T-helper 1 cell treated with Interleukin-12 subunit alpha and Interleukin-12 subunit beta and Interleukin-4 antibody, amounts not matched to agents 30 ng/mL and 1 ng/mL, for 36 hours (primary cell): ENCODE measurements around the gene HDAC9. TPM values are rescaled to one million over a fixed set of nuclear protein-coding genes. Genes with fewer than 3 reads are reported as not detected.

ENCODE experiments used
- intact Hi-C: fragments of 100-400 bp; cut with micrococcal nuclease; formaldehyde crosslinking; loops from one replicate; pipeline ENCODE4 v1.15.1; 2024
- total RNA-seq: library from RNA; stranded (reverse); gene quantifications from 2 replicates; pipeline ENCODE4 v1.2.3, GENCODE V29; 2022

The HDAC9 gene
- total RNA-seq, 1 donor from 2014 or later, result 0.71 TPM

- intact Hi-C loops, result no loop called here
Observed at GRCh38 chr7:18494406-18494805, 1.1 kb upstream of the HDAC9 start.

GRCh38 chr7:18494821-18495408, 634 bp upstream of the HDAC9 start:
- intact Hi-C loops, result no loop called here

GRCh38 chr7:18496341-18496700, 772 bp downstream of the HDAC9 start:
- intact Hi-C loops, result no loop called here

- intact Hi-C loops, result no loop called here
Observed at GRCh38 chr7:18497082-18497481, 1.5 kb downstream of the HDAC9 start.

GRCh38 chr7:18497800-18498199, 2.3 kb downstream of the HDAC9 start:
- intact Hi-C loops, result no loop called here

- intact Hi-C loops, result no loop called here
Observed at GRCh38 chr7:18498341-18498740, 2.8 kb downstream of the HDAC9 start.

- intact Hi-C loops, result no loop called here
Observed at GRCh38 chr7:18499407-18500177, 4.0 kb downstream of the HDAC9 start.

- intact Hi-C loops, result no loop called here
Observed at GRCh38 chr7:18503126-18503866, 7.7 kb downstream of the HDAC9 start.

- intact Hi-C loops, result no loop called here
Observed at GRCh38 chr7:18504965-18505364, 9.4 kb downstream of the HDAC9 start.

- intact Hi-C loops, result no loop called here
Observed at GRCh38 chr7:18505870-18506460, 10.4 kb downstream of the HDAC9 start.

GRCh38 chr7:18508443-18509427, 13.2 kb downstream of the HDAC9 start:
- intact Hi-C loops, result no loop called here

GRCh38 chr7:18509481-18509880, 13.9 kb downstream of the HDAC9 start:
- intact Hi-C loops, result no loop called here

- intact Hi-C loops, result no loop called here
Observed at GRCh38 chr7:18511351-18512140, 16.0 kb downstream of the HDAC9 start.

- intact Hi-C loops, result no loop called here
Observed at GRCh38 chr7:18513343-18513742, 17.8 kb downstream of the HDAC9 start.

- intact Hi-C loops, result no loop called here
Observed at GRCh38 chr7:18515067-18515466, 19.5 kb downstream of the HDAC9 start.

GRCh38 chr7:18517646-18518045, 22.1 kb downstream of the HDAC9 start:
- intact Hi-C loops, result no loop called here

- intact Hi-C loops, result no loop called here
Observed at GRCh38 chr7:18518555-18518954, 23.0 kb downstream of the HDAC9 start.

GRCh38 chr7:18520450-18521235, 25.1 kb downstream of the HDAC9 start:
- intact Hi-C loops, result no loop called here

- intact Hi-C loops, result no loop called here
Observed at GRCh38 chr7:18521236-18521589, 25.7 kb downstream of the HDAC9 start.
